ENCODE results near the gene ELAVL1.

The ELAVL1 gene

DNA sequence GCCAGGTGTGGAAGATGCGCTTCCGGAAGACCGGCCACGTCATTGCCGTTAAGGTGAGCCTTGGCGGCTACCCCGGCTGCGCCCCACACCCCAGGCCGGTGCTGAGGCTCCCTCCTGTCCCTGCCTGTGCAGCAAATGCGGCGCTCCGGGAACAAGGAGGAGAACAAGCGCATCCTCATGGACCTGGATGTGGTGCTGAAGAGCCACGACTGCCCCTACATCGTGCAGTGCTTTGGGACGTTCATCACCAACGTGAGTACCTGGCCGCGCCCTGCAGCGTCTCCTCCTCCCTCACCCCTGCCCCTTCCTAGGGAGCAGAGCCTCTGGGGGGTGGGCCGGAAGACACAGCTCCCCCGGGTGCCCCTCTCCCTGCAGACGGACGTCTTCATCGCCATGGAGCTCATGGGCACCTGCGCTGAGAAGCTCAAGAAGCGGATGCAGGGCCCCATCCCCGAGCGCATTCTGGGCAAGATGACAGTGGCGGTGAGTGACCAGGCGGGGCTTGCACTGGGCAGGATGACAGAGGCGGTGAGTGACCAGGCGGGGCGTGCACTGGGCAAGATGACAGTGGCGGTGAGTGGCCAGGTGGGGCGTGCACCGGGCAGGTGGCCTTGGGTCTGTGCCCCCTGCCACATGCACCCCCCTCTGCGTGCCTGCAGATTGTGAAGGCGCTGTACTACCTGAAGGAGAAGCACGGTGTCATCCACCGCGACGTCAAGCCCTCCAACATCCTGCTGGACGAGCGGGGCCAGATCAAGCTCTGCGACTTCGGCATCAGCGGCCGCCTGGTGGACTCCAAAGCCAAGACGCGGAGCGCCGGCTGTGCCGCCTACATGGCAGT is 94.9 kb downstream of the ELAVL1 start:
- ATAC-seq (replicated peaks; ENCODE audit: extremely low read depth, poor library complexity, severe bottlenecking) (no peak), DNase-seq (ENCODE audit: low spot score in 2 of 2) (no peak)
- Mint-ChIP-seq H3K36me3 (ENCODE audit: insufficient read depth) (peaks cover 32% of the 10 kb centered on the region), H3K4me1 (peaks cover 19% of the 10 kb centered on the region), H3K27me3 (peaks cover 8% of the 10 kb centered on the region), H3K9me3 (no peaks in the 10 kb centered on the region), H3K4me3 (no peak overlapping the region), H3K27ac (ENCODE audit: low read depth) (no peak overlapping the region)

- no peak for DNase-seq (ENCODE audit: low spot score in 2 of 2)
- Mint-ChIP-seq H3K36me3 (ENCODE audit: insufficient read depth) (peaks cover 34% of the 10 kb centered on the region), H3K27ac (ENCODE audit: low read depth) (no peak overlapping the region), H3K9me3 (no peaks in the 10 kb centered on the region), H3K4me3 (no peak overlapping the region), H3K4me1 (peaks cover 27% of the 10 kb centered on the region), H3K27me3 (no peaks in the 10 kb centered on the region)
- no peak for ATAC-seq (replicated peaks; ENCODE audit: extremely low read depth, poor library complexity, severe bottlenecking)
Measured at GRCh38 chr19:7909471-7910067, 95.9 kb downstream of the ELAVL1 start.

GRCh38 chr19:7908742-7909461 is 96.5 kb downstream of the ELAVL1 start:
- H3K4me3 Mint-ChIP-seq = no peak overlapping the region
- ATAC-seq (replicated peaks; ENCODE audit: extremely low read depth, poor library complexity, severe bottlenecking) = no peak
- H3K27ac Mint-ChIP-seq (ENCODE audit: low read depth) = no peak overlapping the region
- peaks cover 30% of the 10 kb centered on the region for H3K4me1 Mint-ChIP-seq
- peaks cover 36% of the 10 kb centered on the region for H3K36me3 Mint-ChIP-seq (ENCODE audit: insufficient read depth)
- DNase-seq (ENCODE audit: low spot score in 2 of 2) = no peak
- no peaks in the 10 kb centered on the region for H3K27me3 Mint-ChIP-seq
- no peaks in the 10 kb centered on the region for H3K9me3 Mint-ChIP-seq
